22Rv1 (cell line): ENCODE data around the gene FAM161B.

Source experiments
- ZFX ChIP-seq: fragments of 450-650 bp; IDR thresholded peaks from 2 replicates; pipeline ENCODE4 v1.6.1; 2017; ENCODE audit warnings: antibody characterized with exemption, borderline replicate concordance
- TF ChIP-seq, protein P1 (sequence below): fragments of 450-650 bp; IDR thresholded peaks from 2 replicates; pipeline ENCODE4 v1.5.1; 2017; ENCODE audit warnings: mild to moderate bottlenecking

- TF ChIP-seq, protein P1, sequence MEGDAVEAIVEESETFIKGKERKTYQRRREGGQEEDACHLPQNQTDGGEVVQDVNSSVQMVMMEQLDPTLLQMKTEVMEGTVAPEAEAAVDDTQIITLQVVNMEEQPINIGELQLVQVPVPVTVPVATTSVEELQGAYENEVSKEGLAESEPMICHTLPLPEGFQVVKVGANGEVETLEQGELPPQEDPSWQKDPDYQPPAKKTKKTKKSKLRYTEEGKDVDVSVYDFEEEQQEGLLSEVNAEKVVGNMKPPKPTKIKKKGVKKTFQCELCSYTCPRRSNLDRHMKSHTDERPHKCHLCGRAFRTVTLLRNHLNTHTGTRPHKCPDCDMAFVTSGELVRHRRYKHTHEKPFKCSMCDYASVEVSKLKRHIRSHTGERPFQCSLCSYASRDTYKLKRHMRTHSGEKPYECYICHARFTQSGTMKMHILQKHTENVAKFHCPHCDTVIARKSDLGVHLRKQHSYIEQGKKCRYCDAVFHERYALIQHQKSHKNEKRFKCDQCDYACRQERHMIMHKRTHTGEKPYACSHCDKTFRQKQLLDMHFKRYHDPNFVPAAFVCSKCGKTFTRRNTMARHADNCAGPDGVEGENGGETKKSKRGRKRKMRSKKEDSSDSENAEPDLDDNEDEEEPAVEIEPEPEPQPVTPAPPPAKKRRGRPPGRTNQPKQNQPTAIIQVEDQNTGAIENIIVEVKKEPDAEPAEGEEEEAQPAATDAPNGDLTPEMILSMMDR: no peak
- TF ChIP-seq ZFX: no peak
Measured at GRCh38 chr14:73961192-73961591, 11.3 kb upstream of the FAM161B start.
